Measurements from ENCODE around the gene PBXIP1. TPM values are rescaled to one million over a fixed set of nuclear protein-coding genes. Genes with fewer than 3 reads are reported as not detected.

Gene PBXIP1
- total RNA-seq, 1 experiment from 2014 or later, result 21.6 TPM

DNA sequence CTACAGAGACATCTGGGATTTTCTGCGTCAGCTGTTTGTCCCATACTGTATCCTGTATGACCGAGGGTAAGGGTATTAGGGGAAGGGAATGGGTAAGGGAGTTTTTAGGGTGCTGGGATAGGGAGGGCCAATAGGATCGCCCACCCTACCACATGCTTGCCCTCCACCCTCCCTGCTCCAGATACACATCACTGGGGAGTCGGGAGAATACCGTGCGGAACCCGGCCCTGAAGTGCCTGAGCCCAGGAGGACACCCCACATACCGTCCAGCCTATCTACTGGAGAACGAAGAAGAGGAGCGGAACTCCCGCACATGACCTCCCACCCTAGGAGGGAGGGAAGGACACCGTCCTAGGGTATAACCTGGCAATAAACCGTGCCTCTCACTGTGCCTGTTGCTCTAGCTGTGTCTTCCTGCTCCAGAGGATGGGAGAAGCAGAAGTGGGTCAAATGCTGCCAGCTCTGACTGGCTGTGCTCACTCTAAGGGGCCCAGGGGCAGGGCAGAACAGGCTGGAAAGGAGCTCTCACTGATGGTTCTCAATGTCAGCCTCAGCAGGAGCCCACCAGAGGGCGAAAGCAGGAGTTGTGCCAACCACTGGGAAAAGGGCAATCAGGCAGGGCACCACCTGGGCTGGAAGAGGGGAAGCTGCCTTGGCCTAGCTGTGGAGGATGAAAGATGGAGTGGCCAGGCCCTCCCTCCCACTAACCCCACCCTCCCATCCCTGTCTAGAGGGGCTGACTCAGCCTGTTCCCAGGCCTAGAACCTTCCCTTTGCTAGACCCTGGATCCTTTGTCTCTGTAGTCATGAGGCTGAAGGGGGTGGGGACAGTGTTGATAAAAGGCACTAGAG is 37.0 kb upstream of the PBXIP1 start:
- peaks cover 8 to 15% of the 10 kb centered on the region in 2 experiments; a peak in 3 of 4 replicates for H3K4me1 Mint-ChIP-seq
- TF ChIP-seq, protein P1, sequence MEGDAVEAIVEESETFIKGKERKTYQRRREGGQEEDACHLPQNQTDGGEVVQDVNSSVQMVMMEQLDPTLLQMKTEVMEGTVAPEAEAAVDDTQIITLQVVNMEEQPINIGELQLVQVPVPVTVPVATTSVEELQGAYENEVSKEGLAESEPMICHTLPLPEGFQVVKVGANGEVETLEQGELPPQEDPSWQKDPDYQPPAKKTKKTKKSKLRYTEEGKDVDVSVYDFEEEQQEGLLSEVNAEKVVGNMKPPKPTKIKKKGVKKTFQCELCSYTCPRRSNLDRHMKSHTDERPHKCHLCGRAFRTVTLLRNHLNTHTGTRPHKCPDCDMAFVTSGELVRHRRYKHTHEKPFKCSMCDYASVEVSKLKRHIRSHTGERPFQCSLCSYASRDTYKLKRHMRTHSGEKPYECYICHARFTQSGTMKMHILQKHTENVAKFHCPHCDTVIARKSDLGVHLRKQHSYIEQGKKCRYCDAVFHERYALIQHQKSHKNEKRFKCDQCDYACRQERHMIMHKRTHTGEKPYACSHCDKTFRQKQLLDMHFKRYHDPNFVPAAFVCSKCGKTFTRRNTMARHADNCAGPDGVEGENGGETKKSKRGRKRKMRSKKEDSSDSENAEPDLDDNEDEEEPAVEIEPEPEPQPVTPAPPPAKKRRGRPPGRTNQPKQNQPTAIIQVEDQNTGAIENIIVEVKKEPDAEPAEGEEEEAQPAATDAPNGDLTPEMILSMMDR (conservative IDR thresholded peaks at IDR 0.05), result peak; percentile 44; the same call in 2 of the 3 replicates
- H4K91ac ChIP-seq (ENCODE audit: insufficient read length, low read depth, low read length), result no peak overlapping the region
- no peaks in the 10 kb centered on the region for H4K20me1 ChIP-seq (ENCODE audit: control insufficient read depth, insufficient read depth, insufficient read length)
- H2BK20ac ChIP-seq (ENCODE audit: low read depth, low read length, poor library complexity, severe bottlenecking), result no peak overlapping the region
- H3K27ac ChIP-seq (ENCODE audit: insufficient read length, low read depth, low read length), result no peak overlapping the region
- H2AFZ ChIP-seq (ENCODE audit: low read length), result no peak overlapping the region
- no peaks in the 10 kb centered on the region for H3K27me3 ChIP-seq (ENCODE audit: insufficient read depth, low read length)
- H3T11ph ChIP-seq (ENCODE audit: low read length), result no peak overlapping the region
- no peak overlapping the region for H4K8ac ChIP-seq (replicated peaks; ENCODE audit: insufficient read length, low read depth, low read length)
- H2BK15ac ChIP-seq (ENCODE audit: low read depth, low read length), result no peak overlapping the region
- no peak overlapping the region; the same call in 1 of the 2 replicates for H3K14ac ChIP-seq (ENCODE audit: insufficient read depth, low read length)
- H3K4me3 Mint-ChIP-seq, result no peak overlapping the region
- H3K56ac ChIP-seq (ENCODE audit: insufficient read length, low read depth, low read length), result no peak overlapping the region
- no peaks in the 10 kb centered on the region; the same call in 1 of the 2 replicates for H3K4me1 ChIP-seq (ENCODE audit: insufficient read depth, low read length)
- H3K23me2 ChIP-seq (ENCODE audit: insufficient read length, low read depth, low read length, poor library complexity, severe bottlenecking), result no peaks in the 10 kb centered on the region
- no peak overlapping the region for H3K4ac ChIP-seq (ENCODE audit: low read depth, low read length)
- no peaks in the 10 kb centered on the region for H3K79me2 ChIP-seq (ENCODE audit: insufficient read depth, low read length)
- no peak overlapping the region for H4K5ac ChIP-seq (ENCODE audit: insufficient read length, low read depth, low read length)
- no peak overlapping the region for H2AK5ac ChIP-seq (ENCODE audit: insufficient read length, low read length)
- H3K9ac ChIP-seq (ENCODE audit: extremely low read depth, insufficient read length, low read length), result no peak overlapping the region
- peaks cover 24 to 36% (median 33%) of the 10 kb centered on the region in 3 experiments for H3K36me3 Mint-ChIP-seq (ENCODE audit: insufficient read depth in 1 of 3, low read depth in 3 of 3)
- H3K4me2 ChIP-seq (ENCODE audit: insufficient read depth, insufficient read length, low read length), result no peak overlapping the region
- WGBS (ENCODE audit: extremely low coverage, insufficient read length, low lambda C conversion rate), result no CpG with 5 or more reads among the region's 14 CpGs
- H2BK12ac ChIP-seq (ENCODE audit: insufficient read length, low read depth, low read length), result no peak overlapping the region
- no peak overlapping the region for H2BK120ac ChIP-seq (ENCODE audit: low read depth, low read length, poor library complexity, severe bottlenecking)
- H3K79me1 ChIP-seq (ENCODE audit: insufficient read depth, low read depth, low read length, poor library complexity, severe bottlenecking), result peaks cover 1% of the 10 kb centered on the region
- peak; percentile 62 for DNase-seq
- no peak overlapping the region for H3K18ac ChIP-seq (ENCODE audit: insufficient read length, low read depth, low read length)
- H3K27ac Mint-ChIP-seq, result peak overlapping the region; percentile 53 to 80 (median 65); a peak in 4 of 7 replicates
- H2BK5ac ChIP-seq (ENCODE audit: insufficient read length, low read length), result no peak overlapping the region
- H3K9me3 Mint-ChIP-seq, result no peaks in the 10 kb centered on the region; a peak in 1 of 5 replicates
- H3K9me3 ChIP-seq (ENCODE audit: control insufficient read depth, low read depth, low read length), result no peaks in the 10 kb centered on the region
- H3K23ac ChIP-seq (ENCODE audit: insufficient read length, low read depth, low read length), result no peak overlapping the region
- peaks cover 3% of the 10 kb centered on the region for H3K27me3 Mint-ChIP-seq (ENCODE audit: low read depth)

Data from H9 (cell line).